Measurements from ENCODE around the gene CALU. TPM values are rescaled to one million over a fixed set of nuclear protein-coding genes. Genes with fewer than 3 reads are reported as not detected.

Gene CALU
- total and polyA plus RNA-seq, 2 experiments from 2014 or later, result 136 to 179 TPM

DNA sequence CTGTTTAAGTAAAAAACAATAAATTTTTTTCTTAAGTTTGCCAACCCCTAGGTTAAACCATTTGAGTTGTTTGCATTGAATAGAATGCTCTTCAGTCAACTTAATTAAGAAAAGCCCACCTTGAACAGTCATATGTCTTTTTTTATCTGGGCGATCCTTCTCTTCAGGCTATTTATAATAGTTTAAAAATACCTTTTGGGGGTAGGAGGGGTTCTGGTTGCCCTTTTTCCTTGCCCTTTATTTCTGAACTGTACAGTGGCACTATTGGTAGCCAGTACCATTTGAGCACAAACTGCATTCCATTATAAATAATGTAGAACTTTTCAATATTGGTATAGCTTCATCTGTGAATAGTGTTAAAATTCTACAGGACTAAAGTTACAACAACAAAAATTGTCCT lies 13.1 kb downstream of the CALU start:
- H3K4me3 ChIP-seq, result no peak overlapping the region
- H3K4me1 ChIP-seq (ENCODE audit: insufficient read depth), result no peaks in the 10 kb centered on the region
- ATAC-seq (no peak), DNase-seq (ENCODE audit: low spot score) (no peak)
- peaks cover 53% of the 10 kb centered on the region for H4K20me1 ChIP-seq (replicated peaks; ENCODE audit: insufficient read depth)
- peaks cover 76% of the 10 kb centered on the region for H3K79me2 ChIP-seq (replicated peaks; ENCODE audit: insufficient read depth)
- H3K4me2 ChIP-seq, result no peak overlapping the region
- H3K27ac Mint-ChIP-seq, result no peak overlapping the region
- H3K4me3 Mint-ChIP-seq, result no peak overlapping the region
- no peaks in the 10 kb centered on the region for H3K9me3 Mint-ChIP-seq
- H3K27ac ChIP-seq (ENCODE audit: low read depth), result no peak overlapping the region
- peaks cover 62% of the 10 kb centered on the region for H3K36me3 Mint-ChIP-seq (ENCODE audit: low read depth)
- no peaks in the 10 kb centered on the region for H3K27me3 ChIP-seq (ENCODE audit: insufficient read depth)
- H3K27me3 Mint-ChIP-seq (ENCODE audit: insufficient read depth, low read depth, poor library complexity), result no peaks in the 10 kb centered on the region
- TF ChIP-seq CREB1 (CRISPR knock-in tag; IDR thresholded peaks at IDR 0.05; ENCODE audit: low read depth), result no peak
- TF ChIP-seq, protein P1, sequence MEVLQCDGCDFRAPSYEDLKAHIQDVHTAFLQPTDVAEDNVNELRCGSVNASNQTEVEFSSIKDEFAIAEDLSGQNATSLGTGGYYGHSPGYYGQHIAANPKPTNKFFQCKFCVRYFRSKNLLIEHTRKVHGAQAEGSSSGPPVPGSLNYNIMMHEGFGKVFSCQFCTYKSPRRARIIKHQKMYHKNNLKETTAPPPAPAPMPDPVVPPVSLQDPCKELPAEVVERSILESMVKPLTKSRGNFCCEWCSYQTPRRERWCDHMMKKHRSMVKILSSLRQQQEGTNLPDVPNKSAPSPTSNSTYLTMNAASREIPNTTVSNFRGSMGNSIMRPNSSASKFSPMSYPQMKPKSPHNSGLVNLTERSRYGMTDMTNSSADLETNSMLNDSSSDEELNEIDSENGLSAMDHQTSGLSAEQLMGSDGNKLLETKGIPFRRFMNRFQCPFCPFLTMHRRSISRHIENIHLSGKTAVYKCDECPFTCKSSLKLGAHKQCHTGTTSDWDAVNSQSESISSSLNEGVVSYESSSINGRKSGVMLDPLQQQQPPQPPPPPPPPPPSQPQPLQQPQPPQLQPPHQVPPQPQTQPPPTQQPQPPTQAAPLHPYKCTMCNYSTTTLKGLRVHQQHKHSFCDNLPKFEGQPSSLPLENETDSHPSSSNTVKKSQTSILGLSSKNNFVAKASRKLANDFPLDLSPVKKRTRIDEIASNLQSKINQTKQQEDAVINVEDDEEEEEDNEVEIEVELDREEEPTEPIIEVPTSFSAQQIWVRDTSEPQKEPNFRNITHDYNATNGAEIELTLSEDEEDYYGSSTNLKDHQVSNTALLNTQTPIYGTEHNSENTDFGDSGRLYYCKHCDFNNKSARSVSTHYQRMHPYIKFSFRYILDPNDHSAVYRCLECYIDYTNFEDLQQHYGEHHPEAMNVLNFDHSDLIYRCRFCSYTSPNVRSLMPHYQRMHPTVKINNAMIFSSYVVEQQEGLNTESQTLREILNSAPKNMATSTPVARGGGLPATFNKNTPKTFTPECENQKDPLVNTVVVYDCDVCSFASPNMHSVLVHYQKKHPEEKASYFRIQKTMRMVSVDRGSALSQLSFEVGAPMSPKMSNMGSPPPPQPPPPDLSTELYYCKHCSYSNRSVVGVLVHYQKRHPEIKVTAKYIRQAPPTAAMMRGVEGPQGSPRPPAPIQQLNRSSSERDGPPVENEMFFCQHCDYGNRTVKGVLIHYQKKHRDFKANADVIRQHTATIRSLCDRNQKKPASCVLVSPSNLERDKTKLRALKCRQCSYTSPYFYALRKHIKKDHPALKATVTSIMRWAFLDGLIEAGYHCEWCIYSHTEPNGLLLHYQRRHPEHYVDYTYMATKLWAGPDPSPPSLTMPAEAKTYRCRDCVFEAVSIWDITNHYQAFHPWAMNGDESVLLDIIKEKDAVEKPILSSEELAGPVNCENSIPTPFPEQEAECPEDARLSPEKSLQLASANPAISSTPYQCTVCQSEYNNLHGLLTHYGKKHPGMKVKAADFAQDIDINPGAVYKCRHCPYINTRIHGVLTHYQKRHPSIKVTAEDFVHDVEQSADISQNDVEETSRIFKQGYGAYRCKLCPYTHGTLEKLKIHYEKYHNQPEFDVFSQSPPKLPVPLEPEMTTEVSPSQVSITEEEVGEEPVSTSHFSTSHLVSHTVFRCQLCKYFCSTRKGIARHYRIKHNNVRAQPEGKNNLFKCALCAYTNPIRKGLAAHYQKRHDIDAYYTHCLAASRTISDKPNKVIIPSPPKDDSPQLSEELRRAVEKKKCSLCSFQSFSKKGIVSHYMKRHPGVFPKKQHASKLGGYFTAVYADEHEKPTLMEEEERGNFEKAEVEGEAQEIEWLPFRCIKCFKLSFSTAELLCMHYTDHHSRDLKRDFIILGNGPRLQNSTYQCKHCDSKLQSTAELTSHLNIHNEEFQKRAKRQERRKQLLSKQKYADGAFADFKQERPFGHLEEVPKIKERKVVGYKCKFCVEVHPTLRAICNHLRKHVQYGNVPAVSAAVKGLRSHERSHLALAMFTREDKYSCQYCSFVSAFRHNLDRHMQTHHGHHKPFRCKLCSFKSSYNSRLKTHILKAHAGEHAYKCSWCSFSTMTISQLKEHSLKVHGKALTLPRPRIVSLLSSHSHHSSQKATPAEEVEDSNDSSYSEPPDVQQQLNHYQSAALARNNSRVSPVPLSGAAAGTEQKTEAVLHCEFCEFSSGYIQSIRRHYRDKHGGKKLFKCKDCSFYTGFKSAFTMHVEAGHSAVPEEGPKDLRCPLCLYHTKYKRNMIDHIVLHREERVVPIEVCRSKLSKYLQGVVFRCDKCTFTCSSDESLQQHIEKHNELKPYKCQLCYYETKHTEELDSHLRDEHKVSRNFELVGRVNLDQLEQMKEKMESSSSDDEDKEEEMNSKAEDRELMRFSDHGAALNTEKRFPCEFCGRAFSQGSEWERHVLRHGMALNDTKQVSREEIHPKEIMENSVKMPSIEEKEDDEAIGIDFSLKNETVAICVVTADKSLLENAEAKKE (CRISPR knock-in tag; IDR thresholded peaks at IDR 0.05), result no peak
- TF ChIP-seq ZNF331 (CRISPR knock-in tag; IDR thresholded peaks at IDR 0.05; ENCODE audit: low read depth), result no peak
- no peak for TF ChIP-seq EZH2phosphoT487 (IDR thresholded peaks at IDR 0.05; ENCODE audit: unreplicated experiment)
- no peak for TF ChIP-seq EZH2 (IDR thresholded peaks at IDR 0.05; ENCODE audit: low read depth, unreplicated experiment)
- TF ChIP-seq, protein P2, sequence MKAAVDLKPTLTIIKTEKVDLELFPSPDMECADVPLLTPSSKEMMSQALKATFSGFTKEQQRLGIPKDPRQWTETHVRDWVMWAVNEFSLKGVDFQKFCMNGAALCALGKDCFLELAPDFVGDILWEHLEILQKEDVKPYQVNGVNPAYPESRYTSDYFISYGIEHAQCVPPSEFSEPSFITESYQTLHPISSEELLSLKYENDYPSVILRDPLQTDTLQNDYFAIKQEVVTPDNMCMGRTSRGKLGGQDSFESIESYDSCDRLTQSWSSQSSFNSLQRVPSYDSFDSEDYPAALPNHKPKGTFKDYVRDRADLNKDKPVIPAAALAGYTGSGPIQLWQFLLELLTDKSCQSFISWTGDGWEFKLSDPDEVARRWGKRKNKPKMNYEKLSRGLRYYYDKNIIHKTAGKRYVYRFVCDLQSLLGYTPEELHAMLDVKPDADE (IDR thresholded peaks at IDR 0.05), result no peak
- no peak for TF ChIP-seq JUNB (IDR thresholded peaks at IDR 0.05; ENCODE audit: unreplicated experiment)
- no peak for TF ChIP-seq NANOG (IDR thresholded peaks at IDR 0.05; ENCODE audit: borderline replicate concordance)
- no peak for TF ChIP-seq ZNF114 (CRISPR knock-in tag; IDR thresholded peaks at IDR 0.05)
- TF ChIP-seq POLR2AphosphoS5 (IDR thresholded peaks at IDR 0.05; ENCODE audit: low read depth), result no peak
- no peak for TF ChIP-seq STAT1 (IDR thresholded peaks at IDR 0.05; ENCODE audit: unreplicated experiment)
- TF ChIP-seq, protein P3, sequence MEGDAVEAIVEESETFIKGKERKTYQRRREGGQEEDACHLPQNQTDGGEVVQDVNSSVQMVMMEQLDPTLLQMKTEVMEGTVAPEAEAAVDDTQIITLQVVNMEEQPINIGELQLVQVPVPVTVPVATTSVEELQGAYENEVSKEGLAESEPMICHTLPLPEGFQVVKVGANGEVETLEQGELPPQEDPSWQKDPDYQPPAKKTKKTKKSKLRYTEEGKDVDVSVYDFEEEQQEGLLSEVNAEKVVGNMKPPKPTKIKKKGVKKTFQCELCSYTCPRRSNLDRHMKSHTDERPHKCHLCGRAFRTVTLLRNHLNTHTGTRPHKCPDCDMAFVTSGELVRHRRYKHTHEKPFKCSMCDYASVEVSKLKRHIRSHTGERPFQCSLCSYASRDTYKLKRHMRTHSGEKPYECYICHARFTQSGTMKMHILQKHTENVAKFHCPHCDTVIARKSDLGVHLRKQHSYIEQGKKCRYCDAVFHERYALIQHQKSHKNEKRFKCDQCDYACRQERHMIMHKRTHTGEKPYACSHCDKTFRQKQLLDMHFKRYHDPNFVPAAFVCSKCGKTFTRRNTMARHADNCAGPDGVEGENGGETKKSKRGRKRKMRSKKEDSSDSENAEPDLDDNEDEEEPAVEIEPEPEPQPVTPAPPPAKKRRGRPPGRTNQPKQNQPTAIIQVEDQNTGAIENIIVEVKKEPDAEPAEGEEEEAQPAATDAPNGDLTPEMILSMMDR (conservative IDR thresholded peaks at IDR 0.05; ENCODE audit: low read depth in 2 of 2), result no peak
- TF ChIP-seq, protein P4, sequence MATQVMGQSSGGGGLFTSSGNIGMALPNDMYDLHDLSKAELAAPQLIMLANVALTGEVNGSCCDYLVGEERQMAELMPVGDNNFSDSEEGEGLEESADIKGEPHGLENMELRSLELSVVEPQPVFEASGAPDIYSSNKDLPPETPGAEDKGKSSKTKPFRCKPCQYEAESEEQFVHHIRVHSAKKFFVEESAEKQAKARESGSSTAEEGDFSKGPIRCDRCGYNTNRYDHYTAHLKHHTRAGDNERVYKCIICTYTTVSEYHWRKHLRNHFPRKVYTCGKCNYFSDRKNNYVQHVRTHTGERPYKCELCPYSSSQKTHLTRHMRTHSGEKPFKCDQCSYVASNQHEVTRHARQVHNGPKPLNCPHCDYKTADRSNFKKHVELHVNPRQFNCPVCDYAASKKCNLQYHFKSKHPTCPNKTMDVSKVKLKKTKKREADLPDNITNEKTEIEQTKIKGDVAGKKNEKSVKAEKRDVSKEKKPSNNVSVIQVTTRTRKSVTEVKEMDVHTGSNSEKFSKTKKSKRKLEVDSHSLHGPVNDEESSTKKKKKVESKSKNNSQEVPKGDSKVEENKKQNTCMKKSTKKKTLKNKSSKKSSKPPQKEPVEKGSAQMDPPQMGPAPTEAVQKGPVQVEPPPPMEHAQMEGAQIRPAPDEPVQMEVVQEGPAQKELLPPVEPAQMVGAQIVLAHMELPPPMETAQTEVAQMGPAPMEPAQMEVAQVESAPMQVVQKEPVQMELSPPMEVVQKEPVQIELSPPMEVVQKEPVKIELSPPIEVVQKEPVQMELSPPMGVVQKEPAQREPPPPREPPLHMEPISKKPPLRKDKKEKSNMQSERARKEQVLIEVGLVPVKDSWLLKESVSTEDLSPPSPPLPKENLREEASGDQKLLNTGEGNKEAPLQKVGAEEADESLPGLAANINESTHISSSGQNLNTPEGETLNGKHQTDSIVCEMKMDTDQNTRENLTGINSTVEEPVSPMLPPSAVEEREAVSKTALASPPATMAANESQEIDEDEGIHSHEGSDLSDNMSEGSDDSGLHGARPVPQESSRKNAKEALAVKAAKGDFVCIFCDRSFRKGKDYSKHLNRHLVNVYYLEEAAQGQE (IDR thresholded peaks at IDR 0.05; ENCODE audit: unreplicated experiment), result no peak
- no peaks in the 10 kb centered on the region for H3K4me1 Mint-ChIP-seq
- H3F3A ChIP-seq (replicated peaks; ENCODE audit: low read depth), result peaks cover 4% of the 10 kb centered on the region; the same call in 1 of the 2 replicates
- no peak overlapping the region for H2AFZ ChIP-seq
- peaks cover 64% of the 10 kb centered on the region for H3K36me3 ChIP-seq (ENCODE audit: insufficient read depth)
- no peaks in the 10 kb centered on the region for H3K9me2 ChIP-seq (ENCODE audit: insufficient read depth)

All from GM23338 (cell line).